HEK293 (cell line): ENCODE measurements around the gene HPCAL1.

Source experiments
- CTCF ChIA-PET: fragments of 350-600 bp; formaldehyde crosslinking; extraction: SDS; loops from one replicate; lab custom pipeline; 2021; ENCODE audit warnings: antibody characterized with exemption; lab: Yijun Ruan, JAX
- POLR2A ChIA-PET: fragments of 300-600 bp; formaldehyde crosslinking; extraction: SDS; loops from one replicate; lab custom pipeline; 2020; ENCODE audit warnings: antibody characterized with exemption, inconsistent platforms; lab: Yijun Ruan, JAX
- H3K27ac ChIP-seq: fragments of 200-500 bp; sonication (Bioruptor generic); 2 replicates; pipeline ENCODE4 v1.5.1; 2014; ENCODE audit warnings: low read depth, low read length, control low read depth, inconsistent platforms; ENCODE audit errors: extremely low read depth
- H3K36me3 ChIP-seq, 2 experiments: fragments of 200-500 bp in 1 of 2; sonication (Bioruptor generic) in 1 of 2; 1 replicate in 1 of 2; 2 replicates in 1 of 2; pipeline ENCODE4 v1.5.1; 2014 to 2017; ENCODE audit warnings: inconsistent platforms in 2 of 2, low read length in 2 of 2; ENCODE audit not compliant: control insufficient read depth in 2 of 2, insufficient read depth in 1 of 2
- H3K4me1 ChIP-seq: fragments of 200-500 bp; sonication (Bioruptor generic); 2 replicates; pipeline ENCODE4 v1.5.1; 2014; ENCODE audit warnings: mild to moderate bottlenecking, low read length, inconsistent platforms; ENCODE audit not compliant: control insufficient read depth, insufficient read depth
- H3K4me3 ChIP-seq: 2 replicates; pipeline ENCODE4 v1.5.1; 2011; ENCODE audit warnings: low read depth, mild to moderate bottlenecking, control low read depth, low read length, moderate library complexity
- H3K9me3 ChIP-seq: fragments of 200-500 bp; sonication (Bioruptor generic); 2 replicates; pipeline ENCODE4 v1.5.1; 2014; ENCODE audit warnings: low read depth, low read length, inconsistent platforms; ENCODE audit not compliant: control insufficient read depth, insufficient read depth
- BCL11A ChIP-seq: fragments of 450-650 bp; formaldehyde crosslinking; IDR thresholded peaks from 2 replicates; pipeline ENCODE4 v1.5.1; 2016; ENCODE audit warnings: low read depth, missing biosample characterization, missing genetic modification characterization
- ZBTB11 ChIP-seq: fragments of 450-650 bp; formaldehyde crosslinking; conservative IDR thresholded peaks from 2 replicates; pipeline ENCODE4 v1.5.1; 2016; ENCODE audit warnings: low read depth, missing biosample characterization, missing genetic modification characterization
- ZBTB6 ChIP-seq: fragments of 450-650 bp; formaldehyde crosslinking; IDR thresholded peaks from 2 replicates; pipeline ENCODE4 v1.5.1; 2017; ENCODE audit warnings: missing biosample characterization, missing genetic modification characterization
- ZNF121 ChIP-seq: fragments of 450-650 bp; formaldehyde crosslinking; IDR thresholded peaks from 2 replicates; pipeline ENCODE4 v1.5.1; 2016; ENCODE audit warnings: missing biosample characterization, missing genetic modification characterization
- ZNF138 ChIP-seq: fragments of 450-650 bp; formaldehyde crosslinking; IDR thresholded peaks from 2 replicates; pipeline ENCODE4 v1.5.1; 2016; ENCODE audit warnings: missing biosample characterization, missing genetic modification characterization, borderline replicate concordance
- ZNF521 ChIP-seq: fragments of 450-650 bp; formaldehyde crosslinking; IDR thresholded peaks from 2 replicates; pipeline ENCODE4 v1.5.1; 2017; ENCODE audit warnings: missing biosample characterization, mild to moderate bottlenecking, missing genetic modification characterization
- ZNF768 ChIP-seq: fragments of 450-650 bp; formaldehyde crosslinking; IDR thresholded peaks from 2 replicates; pipeline ENCODE4 v1.5.1; 2018; ENCODE audit warnings: missing biosample characterization, mild to moderate bottlenecking, missing genetic modification characterization
- TF ChIP-seq, protein P1 (sequence below): fragments of 450-650 bp; formaldehyde crosslinking; IDR thresholded peaks from 2 replicates; pipeline ENCODE4 v1.5.1; 2016; ENCODE audit warnings: missing biosample characterization, missing genetic modification characterization

The HPCAL1 gene

DNA sequence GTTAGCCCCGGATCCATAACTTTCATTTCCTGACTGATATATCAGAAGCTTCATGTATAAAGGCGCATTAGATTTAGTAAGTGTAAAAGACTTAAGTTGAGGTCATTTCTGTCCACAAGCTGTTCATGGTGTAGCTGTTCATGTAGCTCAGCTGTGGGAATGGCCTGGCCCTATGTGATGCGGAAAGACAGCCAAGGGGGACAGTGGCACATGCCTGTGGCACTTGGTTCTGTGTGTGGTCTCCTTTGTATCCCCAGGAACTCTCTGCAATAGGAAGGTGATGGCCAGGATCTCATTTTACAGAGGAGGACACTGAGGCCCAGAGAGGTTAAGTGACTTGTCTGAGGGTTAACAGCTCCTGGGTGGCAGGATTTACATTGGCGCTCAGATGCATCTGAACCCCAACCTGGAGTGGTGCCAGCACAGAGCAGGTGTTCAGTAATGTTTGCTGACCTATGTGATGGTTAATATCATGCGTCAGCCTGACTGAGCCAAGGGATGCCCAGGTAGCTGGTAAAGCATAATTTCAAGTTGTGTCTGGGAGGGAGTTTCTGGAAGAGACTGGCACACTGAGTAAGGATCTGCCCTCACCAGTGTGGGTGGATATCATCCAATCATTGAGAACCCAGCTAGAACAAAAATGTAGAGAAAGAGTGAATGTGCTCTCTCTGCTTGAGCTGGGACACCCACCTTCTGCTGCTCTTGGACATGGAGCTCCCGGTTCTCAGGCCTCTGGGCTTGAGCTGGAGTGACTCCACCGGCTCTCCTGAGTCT is 25.4 kb downstream of the HPCAL1 start:
- H3K27ac ChIP-seq, result no peak overlapping the region
- CTCF ChIA-PET, result interaction anchor here (0.5 to 0.9 kb wide), 2 partner anchors 25 to 80 kb away, joined by 3 read pairs; partner anchors contain the start of gene HPCAL1
- no peaks in the 10 kb centered on the region for H3K36me3 ChIP-seq

GRCh38 chr2:10328670-10329579 is 26.2 kb downstream of the HPCAL1 start:
- Histone ChIP-seq H3K9me3 (no peaks in the 10 kb centered on the region), H3K4me3 (no peak overlapping the region), H3K27ac (no peak overlapping the region), H3K36me3 (no peaks in the 10 kb centered on the region), H3K4me1 (peaks cover 10% of the 10 kb centered on the region)
- POLR2A ChIA-PET, result no interaction called here
- CTCF ChIA-PET, result interaction anchor here (0.6 to 0.9 kb wide), 2 partner anchors 26 to 54 kb away, joined by 3 to 7 read pairs; partner anchors contain the start of gene HPCAL1
- TF ChIP-seq BCL11A (tag by site-specific recombination), result no peak
- peak; percentile 54; the same call in 1 of the 2 replicates for TF ChIP-seq ZNF121 (tag by site-specific recombination)

More for the DNA sequence above, 25.4 kb downstream of the HPCAL1 start:
- H3K4me3 ChIP-seq, result no peak overlapping the region
- TF ChIP-seq ZNF138 (tag by site-specific recombination), result no peak
- TF ChIP-seq ZNF768 (tag by site-specific recombination), result 0 out of 2 replicates have a peak, but pooled peaks have one; percentile 42
- POLR2A ChIA-PET, result no interaction called here
- H3K9me3 ChIP-seq, result no peaks in the 10 kb centered on the region
- peaks cover 8% of the 10 kb centered on the region for H3K4me1 ChIP-seq

DNA sequence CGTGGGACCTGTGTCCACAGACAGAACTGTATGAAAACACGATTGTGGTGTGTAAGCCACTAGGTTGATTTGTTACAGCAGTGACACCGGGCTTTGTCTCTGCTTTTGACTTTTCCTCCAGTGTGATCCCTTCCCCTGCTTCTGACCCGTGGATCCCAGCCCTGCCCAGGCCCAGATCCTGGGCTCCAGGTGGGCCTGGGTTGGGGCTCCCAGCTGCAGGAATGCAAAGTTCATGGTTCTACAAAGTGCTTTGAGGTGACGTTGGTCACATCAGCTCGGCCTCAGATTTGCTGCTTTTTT is 26.8 kb downstream of the HPCAL1 start:
- Histone ChIP-seq H3K36me3 (no peaks in the 10 kb centered on the region), H3K4me3 (no peak overlapping the region), H3K9me3 (no peaks in the 10 kb centered on the region), H3K27ac (no peak overlapping the region), H3K4me1 (peaks cover 10% of the 10 kb centered on the region)
- ChIA-PET POLR2A (no interaction called here), CTCF (no interaction called here)
- TF ChIP-seq ZNF521 (tag by site-specific recombination), result no peak
- TF ChIP-seq, protein P1, sequence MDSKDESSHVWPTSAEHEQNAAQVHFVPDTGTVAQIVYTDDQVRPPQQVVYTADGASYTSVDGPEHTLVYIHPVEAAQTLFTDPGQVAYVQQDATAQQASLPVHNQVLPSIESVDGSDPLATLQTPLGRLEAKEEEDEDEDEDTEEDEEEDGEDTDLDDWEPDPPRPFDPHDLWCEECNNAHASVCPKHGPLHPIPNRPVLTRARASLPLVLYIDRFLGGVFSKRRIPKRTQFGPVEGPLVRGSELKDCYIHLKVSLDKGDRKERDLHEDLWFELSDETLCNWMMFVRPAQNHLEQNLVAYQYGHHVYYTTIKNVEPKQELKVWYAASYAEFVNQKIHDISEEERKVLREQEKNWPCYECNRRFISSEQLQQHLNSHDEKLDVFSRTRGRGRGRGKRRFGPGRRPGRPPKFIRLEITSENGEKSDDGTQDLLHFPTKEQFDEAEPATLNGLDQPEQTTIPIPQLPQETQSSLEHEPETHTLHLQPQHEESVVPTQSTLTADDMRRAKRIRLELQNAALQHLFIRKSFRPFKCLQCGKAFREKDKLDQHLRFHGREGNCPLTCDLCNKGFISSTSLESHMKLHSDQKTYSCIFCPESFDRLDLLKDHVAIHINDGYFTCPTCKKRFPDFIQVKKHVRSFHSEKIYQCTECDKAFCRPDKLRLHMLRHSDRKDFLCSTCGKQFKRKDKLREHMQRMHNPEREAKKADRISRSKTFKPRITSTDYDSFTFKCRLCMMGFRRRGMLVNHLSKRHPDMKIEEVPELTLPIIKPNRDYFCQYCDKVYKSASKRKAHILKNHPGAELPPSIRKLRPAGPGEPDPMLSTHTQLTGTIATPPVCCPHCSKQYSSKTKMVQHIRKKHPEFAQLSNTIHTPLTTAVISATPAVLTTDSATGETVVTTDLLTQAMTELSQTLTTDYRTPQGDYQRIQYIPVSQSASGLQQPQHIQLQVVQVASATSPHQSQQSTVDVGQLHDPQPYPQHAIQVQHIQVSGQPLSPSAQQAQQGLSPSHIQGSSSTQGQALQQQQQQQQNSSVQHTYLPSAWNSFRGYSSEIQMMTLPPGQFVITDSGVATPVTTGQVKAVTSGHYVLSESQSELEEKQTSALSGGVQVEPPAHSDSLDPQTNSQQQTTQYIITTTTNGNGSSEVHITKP, result no peak
- no peak for TF ChIP-seq ZBTB6
- no peak for TF ChIP-seq ZBTB11 (tag by site-specific recombination)
